Measurements from ENCODE around the gene ISG15. TPM values are rescaled to one million over a fixed set of nuclear protein-coding genes. Genes with fewer than 3 reads are reported as not detected.
"Not testable (repeated sequence)": the region's sequence is repeated elsewhere in the genome, so short reads cannot be mapped to it uniquely, and the experiment has no call there.

The ISG15 gene
- total RNA-seq, 1 donor from 2014 or later = 92.3 TPM

DNA sequence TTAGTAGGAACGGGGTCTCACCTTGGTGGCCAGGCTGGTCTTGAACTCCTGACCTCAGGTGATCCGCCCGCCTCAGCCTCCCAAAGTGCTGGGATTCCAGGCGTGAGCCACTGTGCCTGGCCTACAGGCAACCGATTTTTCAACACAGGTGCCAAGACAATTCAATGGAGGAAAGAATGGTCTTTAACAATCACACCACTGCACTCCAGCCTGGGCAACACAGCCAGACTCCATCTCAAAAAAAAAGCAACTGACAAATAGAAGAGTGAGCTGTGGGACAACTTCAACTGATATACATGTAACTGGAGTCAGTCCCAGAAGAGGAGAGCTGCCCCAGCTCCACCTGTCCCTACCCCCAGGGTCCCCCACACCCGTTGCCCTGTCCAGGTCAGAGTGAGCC is 18.8 kb upstream of the ISG15 start:
- DNase-seq (ENCODE audit: low read depth in 2 of 2) = not testable (repeated sequence)

DNA sequence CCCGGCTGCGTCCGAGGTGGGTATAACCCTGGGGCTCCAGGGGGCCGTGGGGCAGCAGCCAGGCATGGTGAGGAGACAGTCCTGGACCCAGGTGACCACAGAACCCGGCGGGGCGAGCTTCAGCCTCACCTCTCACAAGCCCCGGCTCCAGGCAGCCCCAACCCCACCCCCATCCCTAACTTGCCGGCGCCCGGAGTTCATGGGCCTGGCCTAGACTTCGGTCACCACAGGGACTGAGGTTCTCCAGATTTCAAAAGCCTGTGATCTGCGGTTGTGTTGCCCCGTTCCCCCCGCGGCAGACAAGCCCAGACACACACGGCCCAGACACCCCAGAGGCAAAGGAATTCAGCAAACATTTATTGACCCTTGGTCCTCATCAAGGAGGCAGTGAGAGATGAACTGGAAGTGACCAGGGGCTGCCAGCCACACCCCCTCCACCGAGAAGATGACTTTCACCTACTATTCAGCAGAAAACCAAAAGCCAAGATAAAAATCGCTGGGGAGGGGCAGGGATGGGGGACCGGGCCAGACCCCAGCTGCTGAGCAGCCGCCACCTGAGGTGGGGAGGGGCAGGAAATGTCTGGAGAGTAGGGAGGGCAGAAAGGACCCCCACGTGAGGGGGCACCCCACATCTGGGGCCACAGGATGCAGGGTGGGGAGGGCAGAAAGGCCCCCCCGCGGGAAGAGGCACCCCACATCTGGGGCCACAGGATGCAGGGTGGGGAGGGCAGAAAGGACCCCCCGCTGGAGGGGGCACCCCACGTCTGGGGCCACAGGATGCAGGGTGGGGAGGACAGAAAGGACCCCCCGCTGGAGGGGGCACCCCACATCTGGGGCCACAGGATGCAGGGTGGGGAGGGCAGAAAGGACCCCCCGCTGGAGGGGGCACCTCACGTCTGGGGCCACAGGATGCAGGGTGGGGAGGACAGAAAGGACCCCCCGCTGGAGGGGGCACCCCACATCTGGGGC is 17.3 kb upstream of the ISG15 start:
- no peak for DNase-seq (ENCODE audit: low read depth in 2 of 2)

DNA sequence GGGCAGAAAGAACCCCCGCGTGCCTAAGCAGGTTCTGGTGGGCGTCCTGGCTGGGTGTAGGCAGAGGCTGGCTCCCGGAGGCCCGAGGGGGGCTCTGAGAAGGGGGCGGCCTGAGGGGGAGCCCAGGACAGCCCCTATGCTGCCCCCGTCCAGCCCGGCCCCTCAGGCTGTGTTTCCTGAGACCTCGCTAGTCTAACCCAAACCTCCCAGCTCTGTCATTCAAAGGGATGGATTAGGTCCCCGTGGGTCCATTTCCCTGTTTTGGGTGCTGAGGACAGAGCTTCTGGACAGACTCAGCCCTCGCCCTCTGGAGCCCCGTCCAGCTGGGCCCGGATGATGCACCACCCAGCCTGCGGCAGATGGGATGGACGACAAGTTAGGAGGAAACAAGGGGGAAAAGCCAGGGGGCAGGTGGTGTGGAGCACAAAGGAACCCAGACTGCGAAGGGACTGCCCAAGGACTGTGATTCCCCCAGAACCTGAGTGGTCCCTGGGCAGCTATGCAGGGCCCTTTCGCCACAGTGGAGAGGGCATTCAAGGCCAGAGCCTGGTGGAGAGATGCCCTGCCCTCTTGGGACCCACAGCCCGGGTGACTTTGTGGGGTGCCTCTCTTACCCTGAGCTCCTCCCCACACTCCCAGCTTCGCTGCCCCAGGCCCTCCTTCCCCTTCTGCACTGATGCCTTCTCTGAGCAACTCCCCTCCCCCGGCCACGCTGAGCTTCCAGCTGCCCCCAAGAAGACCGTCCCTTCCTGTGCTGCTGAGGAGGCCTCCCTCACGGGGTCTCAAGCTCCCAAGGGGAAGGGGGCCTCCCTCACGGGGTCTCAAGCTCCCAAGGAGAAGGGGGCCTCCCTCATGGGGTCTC is 16.2 kb upstream of the ISG15 start:
- no peak for DNase-seq (ENCODE audit: low read depth in 2 of 2)

- DNase-seq (ENCODE audit: low read depth in 2 of 2) = no peak
Observed at GRCh38 chr1:997713-997992, 15.6 kb upstream of the ISG15 start.

- no peak for DNase-seq (ENCODE audit: low read depth in 2 of 2)
Observed at GRCh38 chr1:997993-998744, 15.1 kb upstream of the ISG15 start.

DNA sequence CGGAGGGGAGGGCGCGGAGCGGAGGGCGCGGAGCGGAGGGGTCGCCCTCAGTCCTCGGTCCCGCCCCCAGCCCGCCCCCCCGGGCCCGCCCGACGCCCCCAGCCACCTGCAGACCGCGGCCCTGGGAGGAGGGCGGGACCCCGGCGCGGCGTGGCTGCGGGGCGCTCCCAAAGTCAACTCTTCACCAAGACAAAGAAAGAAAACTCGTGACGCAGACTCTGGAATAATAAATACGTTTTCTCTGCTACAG is 14.6 kb upstream of the ISG15 start:
- peak in 1 of 2 donors; percentile 41 for DNase-seq (ENCODE audit: low read depth in 2 of 2)

GRCh38 chr1:998995-999724 is 14.1 kb upstream of the ISG15 start:
- peak in 1 of 2 donors; percentile 60 for DNase-seq (ENCODE audit: low read depth in 2 of 2)

GRCh38 chr1:999725-1000356 is 13.5 kb upstream of the ISG15 start, which contains the start of gene HES4:
Gene HES4 (minus strand): TSS chr1:1000097. CDS start chr1:999973, 124 bp downstream.
- peak; percentile 86 to 96 for DNase-seq (ENCODE audit: low read depth in 2 of 2)

DNA sequence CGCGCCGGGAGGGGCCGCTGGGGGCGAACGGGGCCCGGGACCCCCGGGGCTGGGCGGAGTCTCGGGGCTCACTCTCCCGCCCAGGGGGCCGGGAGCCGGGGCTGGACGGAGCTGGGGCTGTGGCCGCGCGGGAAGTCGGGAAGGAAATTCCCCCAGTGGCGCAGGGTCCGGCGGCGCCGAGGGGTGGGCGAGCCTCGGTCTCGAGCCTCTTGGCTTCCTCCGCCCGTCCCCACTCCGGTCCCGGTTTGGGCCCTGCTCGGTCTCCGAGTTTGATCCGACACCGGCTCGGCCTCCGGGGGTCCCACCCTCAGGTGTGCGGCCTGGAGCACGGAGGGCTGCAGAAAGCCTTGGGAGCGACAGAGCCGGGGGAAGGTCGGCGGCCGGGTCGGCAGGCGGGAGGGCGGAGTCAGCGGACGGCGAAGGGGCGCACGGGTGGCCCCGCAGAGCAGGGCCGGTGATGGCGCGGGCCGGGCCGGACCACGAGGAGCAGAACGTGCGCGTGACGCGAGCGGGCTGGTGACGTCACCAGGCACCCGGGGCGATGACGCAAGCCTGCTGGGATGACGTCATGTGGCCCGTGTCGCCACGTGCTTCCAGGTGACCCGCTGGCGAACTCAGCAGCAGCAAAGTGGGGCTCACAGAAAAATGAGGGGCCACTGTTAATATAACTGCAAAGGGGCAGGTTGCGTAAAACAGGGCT is 12.8 kb upstream of the ISG15 start:
- peak; percentile 79 to 84 for DNase-seq (ENCODE audit: low read depth in 2 of 2)

DNA sequence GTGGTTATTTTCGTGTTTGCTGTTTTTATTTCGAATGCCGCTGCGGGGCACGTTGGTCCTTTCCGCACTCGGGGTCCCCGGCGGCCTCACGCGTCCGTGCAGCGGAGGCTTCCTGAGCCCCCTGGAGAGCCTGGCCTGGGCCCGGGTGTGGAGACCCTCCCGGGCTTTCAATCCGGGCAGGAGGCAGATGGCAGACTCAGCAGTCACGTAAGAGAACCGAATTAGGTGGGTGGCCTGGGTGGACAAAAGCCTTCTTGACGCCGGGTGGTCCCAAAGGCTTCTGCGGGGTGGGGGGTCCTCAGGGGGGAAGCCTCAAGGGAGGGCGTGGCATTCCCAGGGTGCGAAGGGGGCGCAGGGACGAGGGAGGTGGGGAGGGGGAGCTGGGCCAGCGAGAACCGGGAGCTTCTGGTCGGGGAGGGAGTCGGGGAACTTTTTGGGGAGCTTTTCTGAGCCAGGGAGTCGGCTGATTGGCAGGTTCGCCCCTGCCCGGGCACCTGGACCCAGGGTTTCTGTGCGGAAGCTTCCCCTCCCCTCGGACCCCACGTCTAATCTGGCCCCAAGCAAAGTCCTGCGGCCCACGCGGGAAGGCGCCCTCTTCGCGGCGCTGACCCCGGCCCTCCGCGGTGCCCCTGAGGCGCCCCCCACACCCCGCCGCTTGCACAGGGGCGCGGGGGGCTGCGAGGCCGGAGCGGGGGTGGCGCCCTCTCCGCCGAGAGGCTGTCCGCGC is 12.1 kb upstream of the ISG15 start:
- no peak for DNase-seq (ENCODE audit: low read depth in 2 of 2)

- DNase-seq (ENCODE audit: low read depth in 2 of 2) = no peak
Observed at GRCh38 chr1:1003618-1004419, 9.5 kb upstream of the ISG15 start.

- DNase-seq (ENCODE audit: low read depth in 2 of 2) = no peak
Observed at GRCh38 chr1:1004420-1004779, 8.9 kb upstream of the ISG15 start.

DNA sequence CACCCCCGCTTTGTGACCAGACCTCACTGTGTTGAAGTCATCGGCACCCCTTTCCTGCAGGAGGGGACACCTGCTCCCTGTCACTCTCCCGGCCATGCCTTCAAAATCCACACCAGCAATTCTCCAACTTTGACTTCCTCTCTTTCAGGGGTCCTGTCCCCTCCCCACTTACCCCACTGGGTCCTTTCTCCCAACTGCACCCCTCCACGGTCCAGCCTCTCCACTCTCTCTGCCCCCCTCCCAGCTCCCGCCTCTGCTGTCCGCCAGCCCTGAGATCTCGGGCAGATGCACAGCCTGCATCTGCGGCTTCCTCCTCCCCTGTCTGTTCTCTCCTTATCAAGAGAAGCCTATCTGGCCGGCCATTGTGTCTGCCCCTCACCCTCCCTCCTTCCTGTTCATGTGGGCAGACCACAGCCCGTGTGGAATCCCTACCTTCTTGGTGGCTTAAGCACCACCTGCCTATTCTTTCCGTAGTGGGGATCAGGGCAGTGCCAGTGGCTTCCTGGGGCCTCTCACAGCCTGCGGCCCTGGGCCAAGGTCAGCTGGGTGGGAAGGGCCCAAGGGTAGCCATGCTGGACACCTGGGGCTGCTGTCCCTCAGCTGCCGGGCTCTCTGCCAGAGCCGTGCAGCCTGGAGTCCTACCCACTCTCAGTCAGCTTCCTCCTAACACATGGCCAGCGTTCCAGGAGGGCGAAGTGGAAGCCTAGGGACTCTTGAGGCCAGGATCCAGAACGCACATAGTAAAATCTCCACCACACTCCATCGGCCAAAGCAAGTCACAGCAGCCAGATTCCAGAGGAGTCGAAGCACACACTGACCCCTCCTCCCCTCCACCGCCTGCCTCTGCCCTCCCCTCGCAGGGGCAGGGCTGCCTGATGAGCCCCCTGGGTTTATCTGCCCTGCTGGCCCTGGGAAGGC is 8.3 kb upstream of the ISG15 start:
- peak in 1 of 2 donors; percentile 79 for DNase-seq (ENCODE audit: low read depth in 2 of 2)

- no peak for DNase-seq (ENCODE audit: low read depth in 2 of 2)
Observed at GRCh38 chr1:1005774-1006304, 7.5 kb upstream of the ISG15 start.

GRCh38 chr1:1006305-1007159 is 6.8 kb upstream of the ISG15 start:
- DNase-seq (ENCODE audit: low read depth in 2 of 2) = peak in 1 of 2 donors; percentile 39

DNA sequence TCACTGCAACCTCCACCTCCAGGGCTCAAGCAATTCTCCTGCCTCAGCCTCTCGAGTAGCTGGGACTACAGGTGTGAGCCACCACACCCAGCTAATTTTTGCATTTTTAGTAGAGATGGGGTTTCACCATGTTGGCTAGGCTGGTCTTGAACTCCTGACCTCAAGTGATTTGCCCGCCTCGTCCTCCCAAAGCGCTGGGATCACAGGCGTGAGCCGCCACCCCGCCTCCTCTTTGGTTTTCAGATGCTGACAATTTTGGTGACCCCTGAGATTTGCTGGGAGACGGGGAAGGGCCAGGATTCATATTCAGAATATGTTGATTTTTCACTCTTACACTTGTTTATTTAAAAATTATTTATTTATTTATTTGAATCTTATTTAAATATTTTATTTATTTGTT is 3.2 kb upstream of the ISG15 start:
- DNase-seq (ENCODE audit: low read depth in 2 of 2) = not testable (repeated sequence)
